NCI-H146 treated with DMSO at 0.1 percent for 48 hours (cell line): ENCODE measurements around the gene RHBDD3.

Experiments used
- DNase-seq: peaks from one replicate; lab custom pipeline; 2025; ENCODE audit not compliant: unreplicated experiment; lab: John Stamatoyannopoulos, UW

The RHBDD3 gene

DNA sequence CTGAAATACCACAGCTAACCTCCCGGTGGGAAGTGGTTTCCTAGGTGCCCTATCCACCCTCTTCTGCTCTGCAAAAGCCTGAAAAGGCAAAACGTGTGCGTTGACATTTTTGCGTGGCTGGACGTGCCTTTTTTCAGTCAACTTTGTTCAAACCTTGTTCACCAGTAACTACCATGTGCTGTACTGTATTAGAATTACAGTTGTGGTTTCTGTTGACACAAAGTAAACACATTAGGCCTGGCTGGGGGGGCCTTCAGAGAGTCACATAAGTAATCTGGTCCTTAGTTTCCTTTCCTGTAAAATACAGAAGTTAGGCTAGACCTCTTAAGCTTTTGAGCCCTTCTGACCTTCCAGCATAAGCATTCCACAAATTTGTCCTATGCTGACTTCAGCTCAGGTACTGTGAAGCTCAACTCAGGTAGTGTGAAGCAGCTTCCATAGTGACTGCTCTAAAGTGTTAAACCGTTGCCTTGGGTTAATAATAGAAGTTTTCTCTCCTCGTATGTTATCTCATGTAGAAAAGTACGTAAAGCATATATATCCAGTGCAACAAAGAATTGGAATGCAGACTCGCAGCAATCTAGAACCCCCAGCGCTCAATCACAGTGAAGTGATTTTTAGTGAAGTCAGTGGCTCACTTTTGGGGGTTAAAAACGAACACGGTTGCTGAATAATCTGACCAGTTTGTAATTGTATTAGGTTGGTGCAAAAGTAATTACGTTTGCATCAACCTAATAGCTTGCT lies 2.1 kb upstream of the RHBDD3 start:
- no peak for DNase-seq

DNA sequence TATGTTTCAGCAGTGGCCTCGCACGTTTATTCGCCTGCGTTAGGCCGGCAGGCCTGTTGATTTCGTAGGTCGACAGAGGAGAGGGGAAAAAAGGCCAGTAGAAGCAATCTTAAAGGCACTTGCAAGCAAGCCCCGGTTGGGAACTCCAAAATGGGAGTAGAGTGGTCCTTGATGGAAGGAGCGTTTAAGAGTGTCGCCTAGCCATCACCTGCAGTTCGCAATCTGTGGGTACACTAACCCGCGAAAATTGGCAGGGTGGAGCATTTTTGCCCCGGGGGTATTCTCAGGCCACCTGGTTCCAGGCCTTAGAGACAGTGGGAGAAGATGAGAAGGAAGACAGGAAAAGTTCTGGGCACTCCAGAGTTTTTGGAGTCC lies 1.4 kb upstream of the RHBDD3 start:
- DNase-seq, result no peak

DNA sequence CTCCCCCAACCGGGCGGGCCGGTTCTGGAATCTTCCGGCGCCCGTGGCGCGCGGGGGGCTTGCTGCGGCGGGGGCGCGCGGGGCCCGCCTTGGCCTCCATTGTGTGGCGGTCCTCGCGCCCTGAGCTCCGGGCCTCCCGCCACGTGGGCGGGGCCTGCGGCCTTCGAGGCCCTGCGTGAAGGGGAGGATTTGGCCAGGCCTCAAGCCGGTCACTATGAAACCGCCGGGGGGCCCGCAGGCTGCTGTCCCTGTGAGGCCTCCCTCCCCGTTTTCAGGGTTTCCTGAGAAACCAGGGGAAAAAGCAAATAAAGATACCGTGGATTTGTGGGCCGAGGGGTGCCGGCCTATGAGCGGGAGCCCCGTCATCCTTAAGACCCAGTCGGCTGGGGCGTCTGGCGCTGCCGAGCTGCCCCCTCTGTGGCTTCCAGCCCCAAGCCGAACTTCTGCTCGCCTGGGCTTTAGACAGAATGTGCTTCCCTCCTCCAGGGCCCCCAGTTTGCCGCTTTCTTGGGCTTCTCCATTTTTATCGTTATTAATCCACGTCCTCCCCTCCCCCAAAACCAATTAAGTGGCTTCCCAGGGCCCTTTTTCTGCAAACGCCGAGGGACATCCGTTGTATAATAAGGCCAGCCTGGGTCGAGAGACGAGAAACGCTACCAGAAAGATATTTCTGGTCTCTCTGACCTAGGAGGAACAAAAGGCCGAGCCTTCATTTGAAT lies 889 bp upstream of the RHBDD3 start:
- peak; percentile 21 for DNase-seq

DNA sequence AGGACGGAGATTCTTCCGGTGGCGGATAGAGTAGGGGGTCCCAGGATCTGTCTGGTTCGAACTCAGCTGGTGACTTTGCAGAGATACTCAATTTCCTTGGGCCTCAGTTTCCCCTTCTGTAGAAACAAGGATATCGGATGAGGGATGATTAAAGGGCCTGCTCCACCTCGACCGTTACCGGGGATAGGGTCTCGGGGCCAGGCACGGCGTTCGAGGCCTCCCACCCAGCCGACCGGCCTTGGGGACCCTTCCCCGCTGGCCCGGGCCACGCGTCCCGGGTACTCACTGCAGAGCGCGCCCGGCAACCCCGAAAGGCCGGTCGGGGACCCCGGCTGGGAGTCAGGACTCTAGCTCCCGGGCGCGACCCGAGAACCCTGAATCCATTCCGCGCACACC lies 321 bp downstream of the RHBDD3 start:
- no peak for DNase-seq

DNA sequence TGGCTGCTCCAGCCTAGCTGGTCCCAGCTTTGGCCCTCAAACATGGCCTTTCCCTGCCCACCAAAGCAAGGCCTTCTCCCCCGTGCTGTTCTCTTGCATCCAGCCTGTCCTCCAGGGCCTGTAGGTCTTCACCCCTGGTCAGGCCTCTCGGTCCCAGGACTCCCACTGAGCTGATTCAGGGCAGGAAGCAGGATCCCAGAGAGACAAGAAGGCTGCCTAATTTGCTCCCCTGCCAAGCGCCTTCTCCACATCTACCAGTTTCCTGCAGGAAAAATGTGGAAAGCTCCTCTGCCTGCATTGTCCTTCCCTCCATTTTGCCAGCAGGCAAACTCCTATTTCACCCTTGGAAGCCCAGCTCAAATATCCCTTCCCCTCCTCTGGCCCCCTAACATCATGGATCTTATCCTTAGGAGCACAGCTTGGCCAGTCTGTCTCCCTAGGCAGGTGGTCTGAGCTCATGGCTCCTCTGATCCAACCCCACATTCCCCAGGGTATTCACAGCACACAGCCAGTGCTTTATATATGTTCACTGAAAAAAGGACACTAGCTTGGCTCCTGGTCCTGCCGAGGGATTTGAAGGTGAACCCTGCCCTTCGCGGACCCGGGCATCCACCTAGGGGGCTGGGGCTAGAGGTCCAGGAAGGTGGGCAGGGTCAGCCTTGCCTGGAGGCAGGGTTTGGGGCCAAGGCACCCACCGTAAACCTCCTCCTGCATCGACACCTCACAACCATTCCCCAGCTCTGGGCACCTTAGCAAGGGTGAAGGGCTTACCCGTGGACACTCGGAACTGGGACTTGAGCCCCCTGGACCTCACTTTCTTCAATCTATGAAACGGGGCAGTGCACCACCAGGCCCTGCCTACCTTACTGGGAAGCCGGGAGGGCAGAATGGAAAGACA lies 968 bp downstream of the RHBDD3 start:
- no peak for DNase-seq

DNA sequence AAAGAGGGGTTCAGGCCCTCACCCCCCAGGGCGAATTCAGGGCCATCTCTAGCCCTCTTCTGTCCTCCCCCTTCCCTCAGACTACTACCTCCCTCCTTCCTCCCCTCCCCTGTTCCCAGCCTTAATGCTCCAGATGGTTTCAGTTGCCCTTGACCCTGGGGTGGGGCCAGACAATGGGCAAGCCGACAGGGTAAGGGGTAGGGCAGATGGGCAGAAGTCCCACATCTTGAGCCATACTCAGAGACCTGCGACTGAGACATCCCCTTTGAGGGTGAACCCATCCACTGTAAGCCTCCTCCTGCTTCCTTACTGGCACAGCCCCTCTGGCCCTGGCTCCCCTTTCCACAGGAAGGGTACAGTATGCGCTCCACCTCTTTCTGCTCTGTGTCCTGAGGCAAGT lies 1.9 kb downstream of the RHBDD3 start:
- no peak for DNase-seq

DNA sequence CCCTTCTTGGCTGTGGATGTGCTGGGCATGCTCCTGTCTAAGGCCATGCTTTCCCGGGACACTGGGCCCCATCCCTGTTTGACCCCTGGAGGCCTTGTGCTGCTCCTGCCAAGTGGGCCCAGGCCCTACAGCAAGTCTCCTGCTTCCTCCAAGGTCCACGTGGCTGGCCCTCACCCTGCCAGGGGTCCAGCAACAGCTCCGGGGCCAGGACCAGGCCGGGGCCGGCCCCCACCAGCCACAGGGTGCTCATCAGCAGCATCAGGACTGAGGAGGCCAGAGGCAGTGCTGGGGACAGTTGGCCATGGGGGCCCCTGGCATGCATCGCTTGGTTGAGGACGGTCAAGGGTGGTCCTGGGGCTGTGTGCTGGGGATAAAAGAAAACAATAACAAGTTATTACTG lies 2.5 kb downstream of the RHBDD3 start:
- no peak for DNase-seq

DNA sequence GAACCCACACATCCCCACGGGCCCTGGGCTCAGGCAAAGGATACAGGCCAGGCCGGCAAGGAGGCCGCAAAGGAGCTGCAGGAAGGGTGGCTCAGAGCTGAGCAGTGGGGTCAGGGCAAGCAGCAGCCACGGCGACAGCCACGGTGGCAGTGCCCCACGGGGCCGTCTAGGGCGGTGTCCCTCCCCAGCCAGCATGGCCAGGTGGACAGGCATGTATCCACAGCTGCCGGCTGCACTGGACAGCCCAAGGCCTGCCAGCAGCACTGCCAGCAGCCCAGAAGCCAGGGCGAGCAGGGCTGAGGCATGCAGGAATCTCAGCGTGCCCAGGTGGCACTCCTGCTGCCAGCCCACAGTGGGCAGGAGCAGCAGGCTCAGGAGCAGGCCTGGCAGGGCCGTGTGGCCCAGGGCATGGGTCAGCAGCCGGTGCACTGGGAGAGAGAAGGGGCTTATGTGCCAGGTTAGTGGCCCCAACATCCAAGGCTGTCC lies 3.9 kb downstream of the RHBDD3 start:
- no peak for DNase-seq

DNA sequence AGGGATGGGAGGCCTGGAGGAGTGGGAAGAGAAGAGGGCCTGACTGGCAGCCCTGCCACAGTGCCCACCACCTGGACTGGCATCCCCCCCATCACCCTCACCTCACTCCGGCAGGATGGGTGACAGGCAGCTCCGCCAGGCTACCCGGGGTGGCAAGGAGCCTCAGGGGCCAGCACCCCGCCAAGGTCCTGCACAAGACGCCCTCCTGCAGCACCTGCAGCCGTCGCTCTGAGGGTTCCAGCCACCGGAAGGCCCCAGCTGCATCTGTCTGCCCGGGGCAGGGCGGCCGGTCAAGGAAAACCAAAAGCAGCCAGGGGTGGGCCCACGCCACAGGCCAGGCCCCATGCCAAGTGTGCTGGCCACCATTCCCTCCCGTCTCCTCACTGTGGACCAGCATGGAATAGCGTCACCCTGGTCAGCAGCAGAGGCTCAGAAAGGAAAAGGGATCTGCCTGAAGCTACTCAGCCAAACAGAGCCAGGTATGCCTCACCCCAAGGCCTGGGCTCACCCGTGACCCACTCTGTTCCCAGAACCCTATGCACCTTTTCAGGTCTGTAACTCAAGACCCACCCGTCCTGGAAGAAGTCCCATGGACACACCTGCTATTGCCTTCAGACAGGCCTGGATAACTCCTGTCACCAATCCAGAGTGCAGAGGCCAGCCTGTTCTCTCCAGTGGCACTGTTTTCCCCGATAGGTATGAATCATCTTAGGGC lies 7.0 kb downstream of the RHBDD3 start:
- DNase-seq, result no peak

DNA sequence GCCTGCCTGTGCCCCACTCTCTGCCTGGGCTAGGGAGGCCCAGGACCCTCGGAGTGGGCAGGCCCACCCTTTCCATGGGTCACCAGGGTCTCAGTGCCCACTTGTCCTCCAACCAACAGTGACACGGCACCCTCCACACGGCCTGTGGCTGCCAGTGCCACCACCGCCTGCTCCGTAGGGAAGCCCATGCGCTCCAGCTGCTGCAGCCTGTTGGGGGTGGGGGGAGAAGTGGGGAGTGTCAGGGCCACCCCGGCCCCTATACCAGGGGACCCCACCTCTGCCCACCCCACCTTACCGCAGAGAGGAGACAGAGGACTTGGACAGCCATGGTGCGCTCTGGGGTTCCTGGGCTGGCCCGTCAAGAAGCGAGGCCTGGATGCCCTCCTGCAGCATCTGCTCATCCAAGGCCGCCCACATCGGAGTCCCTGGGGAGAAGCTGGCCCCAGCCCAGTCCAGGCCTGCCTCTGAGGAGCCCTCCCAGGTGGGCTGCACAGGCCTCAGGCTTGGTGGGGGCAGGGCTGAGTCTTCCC lies 7.7 kb downstream of the RHBDD3 start:
- no peak for DNase-seq

DNA sequence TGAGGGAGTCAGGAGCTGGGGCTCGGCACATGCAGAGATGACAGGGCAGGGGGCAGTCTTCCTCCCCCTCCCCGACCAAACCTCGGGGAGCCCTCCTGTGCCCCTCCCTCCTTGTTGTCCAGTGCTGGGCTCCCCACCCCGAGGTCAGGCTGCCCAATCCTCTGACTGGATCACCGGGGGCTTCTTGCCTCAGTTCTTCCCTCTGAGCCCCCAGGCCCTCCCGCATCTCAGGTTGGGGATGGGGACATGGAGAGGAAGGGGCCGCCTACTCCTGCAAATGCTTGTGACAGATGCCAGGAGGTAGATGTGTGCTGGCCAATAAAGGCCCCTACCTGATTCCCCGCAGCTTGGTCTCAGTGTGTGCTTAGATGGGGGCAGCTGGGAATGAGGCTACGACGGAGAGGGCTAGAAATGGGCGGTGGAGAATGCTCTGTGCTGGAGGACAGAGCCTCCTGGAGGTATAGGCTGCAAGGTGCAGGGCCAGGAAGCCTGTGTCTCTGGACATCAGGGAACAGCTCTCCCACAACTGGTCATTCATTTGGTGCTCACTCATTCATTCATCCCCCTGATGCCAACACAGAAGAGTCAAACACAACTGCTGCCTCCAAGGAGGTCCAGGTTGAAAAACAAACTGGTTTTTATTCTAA lies 8.4 kb downstream of the RHBDD3 start:
- no peak for DNase-seq

DNA sequence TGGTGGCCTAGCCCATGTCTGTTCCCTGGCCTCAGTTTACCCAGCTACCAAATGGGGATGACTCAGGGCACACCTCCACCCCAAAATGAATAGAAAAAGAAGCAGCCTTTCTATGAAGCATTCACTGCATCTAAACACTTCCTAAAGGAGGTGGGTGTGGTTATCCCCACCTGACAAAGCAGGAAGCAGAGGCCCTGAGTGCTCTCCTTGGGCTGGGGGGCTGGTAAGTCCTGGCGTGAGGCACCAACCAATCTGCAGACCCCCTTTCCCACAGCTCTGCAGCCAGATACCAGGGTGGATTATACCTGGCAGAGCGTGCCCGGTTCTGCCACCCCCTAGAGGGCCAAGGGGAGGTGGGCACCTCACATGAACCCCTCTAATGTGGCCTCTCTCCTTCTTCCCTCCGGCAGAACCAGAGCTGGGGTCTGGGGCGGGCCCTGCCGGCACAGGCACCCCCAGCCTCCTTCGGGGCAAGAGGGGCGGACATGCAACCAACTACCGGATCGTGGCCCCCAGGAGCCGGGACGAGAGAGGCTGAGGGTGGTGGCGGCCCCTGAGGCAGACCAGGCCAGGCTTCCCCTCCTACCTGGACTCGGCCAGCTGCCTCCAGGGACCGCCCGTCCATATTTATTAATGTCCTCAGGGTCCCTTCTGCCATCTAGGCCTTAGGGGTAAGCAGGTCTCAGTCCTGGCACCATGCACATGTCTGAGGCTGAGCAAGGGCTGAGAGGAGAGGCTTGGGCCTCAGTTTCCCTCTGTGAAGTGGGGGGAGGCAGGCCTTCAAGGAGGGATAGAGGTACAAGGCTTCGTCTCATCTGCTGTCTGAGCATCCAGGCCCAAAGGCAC lies 9.2 kb downstream of the RHBDD3 start:
- DNase-seq, result no peak

DNA sequence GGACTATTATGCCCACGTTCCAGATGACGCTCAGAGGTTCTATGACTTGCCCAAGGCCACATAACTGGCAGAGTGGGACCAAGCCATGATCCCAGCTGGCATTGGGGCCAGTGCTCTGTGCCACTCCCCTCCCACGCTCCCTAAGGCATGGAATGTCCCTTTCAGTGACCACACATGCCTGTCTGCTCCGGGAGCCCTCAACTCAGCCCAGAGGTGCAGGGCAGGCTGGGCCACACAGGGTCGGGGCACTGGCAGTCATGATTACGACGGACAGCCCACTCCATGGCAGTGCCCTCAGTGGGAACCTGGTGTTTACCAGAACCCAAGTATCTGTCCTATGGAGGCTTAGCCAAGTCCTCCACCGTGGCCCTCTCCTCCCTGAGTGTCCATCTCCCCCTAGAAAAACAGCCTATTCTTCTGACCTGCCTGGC lies 10.0 kb downstream of the RHBDD3 start:
- DNase-seq, result no peak

DNA sequence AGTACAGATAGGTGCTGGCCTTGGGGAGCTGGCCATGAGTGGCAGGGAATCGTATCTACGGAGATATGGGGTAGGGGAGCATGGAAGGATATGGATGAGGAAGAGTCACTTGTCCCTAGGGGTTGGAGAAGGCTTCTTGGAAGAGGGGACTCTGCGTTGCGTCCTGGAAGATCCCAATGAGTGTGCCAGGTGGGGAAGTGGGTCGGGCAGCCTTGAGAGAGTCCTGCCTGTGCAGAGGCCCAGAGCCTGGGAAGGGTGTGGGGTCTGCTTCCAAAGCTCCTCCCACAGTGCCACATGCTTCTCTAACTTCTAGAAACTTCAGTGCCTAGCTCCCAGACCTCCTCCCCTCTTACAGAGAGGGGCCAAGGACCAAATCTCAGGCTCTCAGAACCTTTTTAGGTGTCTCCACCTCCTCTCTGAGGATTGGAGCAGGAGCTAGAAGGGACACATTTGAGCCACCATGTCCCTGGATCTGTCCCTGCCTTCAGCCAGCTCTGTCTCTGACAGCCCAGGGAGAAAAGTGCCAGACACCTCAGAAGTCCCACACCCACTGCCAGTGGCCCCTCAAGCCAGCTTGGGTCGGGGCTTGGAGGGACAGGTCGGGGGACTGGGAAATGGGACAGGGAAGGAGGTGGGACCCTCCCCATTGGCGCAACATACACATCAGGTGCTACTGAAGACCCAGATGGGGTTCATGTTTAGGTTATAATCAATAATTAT lies 11.0 kb downstream of the RHBDD3 start:
- no peak for DNase-seq

DNA sequence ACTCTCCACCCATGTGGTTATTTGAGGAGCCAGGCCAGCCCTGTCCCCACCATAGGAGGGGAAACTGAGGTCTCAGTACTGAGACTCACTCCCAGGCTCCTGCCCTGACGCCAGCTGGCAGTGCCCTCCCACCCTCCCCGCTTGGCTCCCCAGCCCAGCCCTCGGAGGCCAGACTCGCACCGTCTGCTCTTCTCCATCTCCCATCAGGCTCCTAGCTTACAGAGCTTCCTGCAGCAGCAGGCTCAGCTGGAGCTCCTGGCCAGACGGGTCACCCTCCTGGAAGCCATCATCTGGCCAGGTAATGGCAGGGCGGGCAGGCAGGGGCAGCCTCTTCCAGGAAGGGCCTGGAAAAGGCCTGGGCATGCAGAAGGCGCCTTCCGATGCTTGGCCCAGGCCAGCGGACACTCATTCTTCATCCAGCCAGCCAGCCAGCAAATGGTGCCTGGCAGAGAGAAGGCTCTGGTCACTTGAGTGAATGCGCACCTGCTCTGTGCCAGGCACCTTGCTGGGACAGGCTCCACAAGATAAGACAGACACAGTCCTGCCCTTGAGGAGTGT lies 12.6 kb downstream of the RHBDD3 start:
- no peak for DNase-seq

DNA sequence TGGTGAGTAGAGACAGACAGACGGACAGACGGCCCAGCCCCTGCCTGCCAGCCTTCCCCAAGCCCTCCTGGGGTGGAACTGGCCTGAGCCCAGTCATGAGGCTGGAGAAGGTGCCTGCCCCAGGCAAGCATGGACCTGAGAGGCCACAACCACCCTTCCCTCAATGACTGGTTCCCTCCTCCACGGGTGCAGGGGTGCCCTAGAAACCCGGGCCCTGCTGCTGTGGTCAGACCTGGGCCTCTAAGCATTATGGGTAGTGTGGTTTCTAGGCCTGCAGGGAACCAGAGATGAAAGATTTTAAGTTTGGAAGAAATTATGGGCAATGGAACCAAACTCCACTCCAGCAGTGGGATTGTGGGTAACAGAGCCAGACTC lies 13.5 kb downstream of the RHBDD3 start:
- no peak for DNase-seq

DNA sequence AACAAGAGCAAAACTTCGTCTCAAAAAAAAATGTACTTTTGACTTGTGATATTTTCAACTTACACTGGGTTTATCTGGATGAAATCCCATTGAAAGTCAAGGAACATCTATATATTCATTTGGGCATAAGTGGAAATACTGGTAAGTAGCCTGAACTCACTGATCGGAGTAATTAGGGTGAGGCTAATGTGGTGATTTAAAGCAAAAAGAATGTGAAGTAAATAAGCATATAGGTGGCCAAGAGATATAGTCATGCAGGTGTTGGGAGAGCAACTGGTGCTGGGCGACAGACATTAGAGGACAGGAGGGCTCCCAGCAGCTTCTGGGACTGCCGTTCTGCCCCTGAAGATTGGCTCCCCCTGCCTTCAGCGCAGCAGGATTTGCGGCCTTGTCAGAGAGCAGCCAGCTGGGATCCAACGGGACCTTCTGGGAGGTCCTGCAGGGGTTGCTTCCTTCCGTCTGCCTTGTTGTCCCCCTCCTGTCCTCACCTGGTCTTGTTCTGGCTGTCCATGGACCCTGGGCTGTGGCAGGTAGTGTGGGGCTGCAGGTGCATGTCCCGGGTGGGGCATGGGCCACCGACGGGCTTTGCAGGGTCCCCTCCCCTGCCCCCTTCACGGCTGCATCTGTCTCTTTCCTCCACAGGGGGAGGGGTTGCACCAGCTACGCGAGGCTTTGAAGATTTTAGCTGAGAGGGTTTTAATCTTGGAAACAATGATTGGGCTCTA lies 14.1 kb downstream of the RHBDD3 start:
- DNase-seq, result no peak
